ENCODE measurements around the gene RANBP1. TPM values are rescaled to one million over a fixed set of nuclear protein-coding genes. Genes with fewer than 3 reads are reported as not detected.

RANBP1 gene
- total and polyA plus RNA-seq, 9 of the 15 experiments (the other 6 are each of a cell fraction or from before 2014, with no cell fraction given): 162 to 2,891 (median 1,289) TPM

DNA sequence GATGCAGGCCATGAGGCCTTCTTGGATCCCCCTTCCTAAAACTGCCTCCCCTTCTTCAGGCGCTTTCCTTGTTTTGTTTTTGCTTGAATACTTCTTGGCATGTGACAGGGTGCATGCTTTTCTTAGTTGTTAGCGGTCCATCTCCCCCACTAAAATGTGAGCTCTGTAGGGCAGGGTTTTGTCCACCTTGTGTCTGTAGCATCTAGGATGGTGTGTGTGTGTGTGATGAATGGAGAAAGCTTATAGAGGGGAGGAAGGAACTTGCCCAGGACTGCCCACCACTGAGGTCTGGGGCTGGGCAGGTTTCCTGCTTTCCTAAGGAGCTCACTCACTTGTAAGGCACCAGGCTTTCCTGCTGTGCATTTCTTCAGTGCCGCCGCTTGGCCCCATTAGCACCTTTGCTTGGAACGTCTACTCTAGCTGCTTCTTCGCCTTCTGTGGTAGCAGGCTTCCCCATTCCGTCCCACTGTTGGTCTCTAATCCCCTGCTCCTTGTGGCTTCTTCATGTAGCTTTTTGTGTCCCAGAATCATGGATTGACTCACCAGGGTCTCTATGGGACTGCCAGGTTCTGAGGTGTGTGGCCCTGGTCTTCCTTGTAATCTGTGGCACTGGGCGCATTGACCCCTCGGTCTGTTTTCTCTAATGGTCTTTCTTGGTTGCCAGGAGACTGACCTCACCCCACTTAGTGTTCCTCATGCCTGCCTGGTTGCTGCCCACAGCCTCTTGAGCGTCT is 32.6 kb upstream of the RANBP1 start (continued):
- TF ChIP-seq, protein P1, sequence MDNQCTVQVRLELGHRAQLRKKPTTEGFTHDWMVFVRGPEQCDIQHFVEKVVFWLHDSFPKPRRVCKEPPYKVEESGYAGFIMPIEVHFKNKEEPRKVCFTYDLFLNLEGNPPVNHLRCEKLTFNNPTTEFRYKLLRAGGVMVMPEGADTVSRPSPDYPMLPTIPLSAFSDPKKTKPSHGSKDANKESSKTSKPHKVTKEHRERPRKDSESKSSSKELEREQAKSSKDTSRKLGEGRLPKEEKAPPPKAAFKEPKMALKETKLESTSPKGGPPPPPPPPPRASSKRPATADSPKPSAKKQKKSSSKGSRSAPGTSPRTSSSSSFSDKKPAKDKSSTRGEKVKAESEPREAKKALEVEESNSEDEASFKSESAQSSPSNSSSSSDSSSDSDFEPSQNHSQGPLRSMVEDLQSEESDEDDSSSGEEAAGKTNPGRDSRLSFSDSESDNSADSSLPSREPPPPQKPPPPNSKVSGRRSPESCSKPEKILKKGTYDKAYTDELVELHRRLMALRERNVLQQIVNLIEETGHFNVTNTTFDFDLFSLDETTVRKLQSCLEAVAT (IDR thresholded peaks at IDR 0.05): no peak
- TF ChIP-seq CREB1 (IDR thresholded peaks at IDR 0.05): no peak
- TF ChIP-seq CREB1 (CRISPR knock-in tag; IDR thresholded peaks at IDR 0.05): no peak
- TF ChIP-seq XRCC3 (IDR thresholded peaks at IDR 0.05): no peak
- no peak for TF ChIP-seq ZNF316 (IDR thresholded peaks at IDR 0.05)
- no peak for TF ChIP-seq SNRNP70 (optimal IDR thresholded peaks at IDR 0.05; ENCODE audit: low read depth, low read length)
- TF ChIP-seq ZNF282 (CRISPR knock-in tag; IDR thresholded peaks at IDR 0.05): no peak
- TF ChIP-seq, protein P2, sequence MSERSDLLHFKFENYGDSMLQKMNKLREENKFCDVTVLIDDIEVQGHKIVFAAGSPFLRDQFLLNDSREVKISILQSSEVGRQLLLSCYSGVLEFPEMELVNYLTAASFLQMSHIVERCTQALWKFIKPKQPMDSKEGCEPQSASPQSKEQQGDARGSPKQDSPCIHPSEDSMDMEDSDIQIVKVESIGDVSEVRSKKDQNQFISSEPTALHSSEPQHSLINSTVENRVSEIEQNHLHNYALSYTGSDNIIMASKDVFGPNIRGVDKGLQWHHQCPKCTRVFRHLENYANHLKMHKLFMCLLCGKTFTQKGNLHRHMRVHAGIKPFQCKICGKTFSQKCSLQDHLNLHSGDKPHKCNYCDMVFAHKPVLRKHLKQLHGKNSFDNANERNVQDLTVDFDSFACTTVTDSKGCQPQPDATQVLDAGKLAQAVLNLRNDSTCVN (CRISPR knock-in tag; IDR thresholded peaks at IDR 0.05): 0 out of 2 replicates have a peak, but pooled peaks have one; percentile 14
- TF ChIP-seq CEBPG (CRISPR knock-in tag; IDR thresholded peaks at IDR 0.05): no peak
- TF ChIP-seq CEBPG (tag; conservative IDR thresholded peaks at IDR 0.05 in 1 of 2, IDR thresholded peaks at IDR 0.05 in 1 of 2): no peak
- TF ChIP-seq, protein P3, sequence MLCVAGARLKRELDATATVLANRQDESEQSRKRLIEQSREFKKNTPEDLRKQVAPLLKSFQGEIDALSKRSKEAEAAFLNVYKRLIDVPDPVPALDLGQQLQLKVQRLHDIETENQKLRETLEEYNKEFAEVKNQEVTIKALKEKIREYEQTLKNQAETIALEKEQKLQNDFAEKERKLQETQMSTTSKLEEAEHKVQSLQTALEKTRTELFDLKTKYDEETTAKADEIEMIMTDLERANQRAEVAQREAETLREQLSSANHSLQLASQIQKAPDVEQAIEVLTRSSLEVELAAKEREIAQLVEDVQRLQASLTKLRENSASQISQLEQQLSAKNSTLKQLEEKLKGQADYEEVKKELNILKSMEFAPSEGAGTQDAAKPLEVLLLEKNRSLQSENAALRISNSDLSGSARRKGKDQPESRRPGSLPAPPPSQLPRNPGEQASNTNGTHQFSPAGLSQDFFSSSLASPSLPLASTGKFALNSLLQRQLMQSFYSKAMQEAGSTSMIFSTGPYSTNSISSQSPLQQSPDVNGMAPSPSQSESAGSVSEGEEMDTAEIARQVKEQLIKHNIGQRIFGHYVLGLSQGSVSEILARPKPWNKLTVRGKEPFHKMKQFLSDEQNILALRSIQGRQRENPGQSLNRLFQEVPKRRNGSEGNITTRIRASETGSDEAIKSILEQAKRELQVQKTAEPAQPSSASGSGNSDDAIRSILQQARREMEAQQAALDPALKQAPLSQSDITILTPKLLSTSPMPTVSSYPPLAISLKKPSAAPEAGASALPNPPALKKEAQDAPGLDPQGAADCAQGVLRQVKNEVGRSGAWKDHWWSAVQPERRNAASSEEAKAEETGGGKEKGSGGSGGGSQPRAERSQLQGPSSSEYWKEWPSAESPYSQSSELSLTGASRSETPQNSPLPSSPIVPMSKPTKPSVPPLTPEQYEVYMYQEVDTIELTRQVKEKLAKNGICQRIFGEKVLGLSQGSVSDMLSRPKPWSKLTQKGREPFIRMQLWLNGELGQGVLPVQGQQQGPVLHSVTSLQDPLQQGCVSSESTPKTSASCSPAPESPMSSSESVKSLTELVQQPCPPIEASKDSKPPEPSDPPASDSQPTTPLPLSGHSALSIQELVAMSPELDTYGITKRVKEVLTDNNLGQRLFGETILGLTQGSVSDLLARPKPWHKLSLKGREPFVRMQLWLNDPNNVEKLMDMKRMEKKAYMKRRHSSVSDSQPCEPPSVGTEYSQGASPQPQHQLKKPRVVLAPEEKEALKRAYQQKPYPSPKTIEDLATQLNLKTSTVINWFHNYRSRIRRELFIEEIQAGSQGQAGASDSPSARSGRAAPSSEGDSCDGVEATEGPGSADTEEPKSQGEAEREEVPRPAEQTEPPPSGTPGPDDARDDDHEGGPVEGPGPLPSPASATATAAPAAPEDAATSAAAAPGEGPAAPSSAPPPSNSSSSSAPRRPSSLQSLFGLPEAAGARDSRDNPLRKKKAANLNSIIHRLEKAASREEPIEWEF (CRISPR knock-in tag; IDR thresholded peaks at IDR 0.05): no peak
- TF ChIP-seq, protein P4, sequence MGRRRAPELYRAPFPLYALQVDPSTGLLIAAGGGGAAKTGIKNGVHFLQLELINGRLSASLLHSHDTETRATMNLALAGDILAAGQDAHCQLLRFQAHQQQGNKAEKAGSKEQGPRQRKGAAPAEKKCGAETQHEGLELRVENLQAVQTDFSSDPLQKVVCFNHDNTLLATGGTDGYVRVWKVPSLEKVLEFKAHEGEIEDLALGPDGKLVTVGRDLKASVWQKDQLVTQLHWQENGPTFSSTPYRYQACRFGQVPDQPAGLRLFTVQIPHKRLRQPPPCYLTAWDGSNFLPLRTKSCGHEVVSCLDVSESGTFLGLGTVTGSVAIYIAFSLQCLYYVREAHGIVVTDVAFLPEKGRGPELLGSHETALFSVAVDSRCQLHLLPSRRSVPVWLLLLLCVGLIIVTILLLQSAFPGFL (CRISPR knock-in tag; IDR thresholded peaks at IDR 0.05): no peak
- TF ChIP-seq, protein P5, sequence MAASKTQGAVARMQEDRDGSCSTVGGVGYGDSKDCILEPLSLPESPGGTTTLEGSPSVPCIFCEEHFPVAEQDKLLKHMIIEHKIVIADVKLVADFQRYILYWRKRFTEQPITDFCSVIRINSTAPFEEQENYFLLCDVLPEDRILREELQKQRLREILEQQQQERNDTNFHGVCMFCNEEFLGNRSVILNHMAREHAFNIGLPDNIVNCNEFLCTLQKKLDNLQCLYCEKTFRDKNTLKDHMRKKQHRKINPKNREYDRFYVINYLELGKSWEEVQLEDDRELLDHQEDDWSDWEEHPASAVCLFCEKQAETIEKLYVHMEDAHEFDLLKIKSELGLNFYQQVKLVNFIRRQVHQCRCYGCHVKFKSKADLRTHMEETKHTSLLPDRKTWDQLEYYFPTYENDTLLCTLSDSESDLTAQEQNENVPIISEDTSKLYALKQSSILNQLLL (CRISPR knock-in tag; IDR thresholded peaks at IDR 0.05; ENCODE audit: borderline replicate concordance): no peak; the same call in 1 of the 2 replicates
- TF ChIP-seq, protein P6, sequence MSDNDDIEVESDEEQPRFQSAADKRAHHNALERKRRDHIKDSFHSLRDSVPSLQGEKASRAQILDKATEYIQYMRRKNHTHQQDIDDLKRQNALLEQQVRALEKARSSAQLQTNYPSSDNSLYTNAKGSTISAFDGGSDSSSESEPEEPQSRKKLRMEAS (CRISPR knock-in tag; IDR thresholded peaks at IDR 0.05): no peak
- TF ChIP-seq CAMTA2 (CRISPR knock-in tag; conservative IDR thresholded peaks at IDR 0.05): no peak
- TF ChIP-seq GABPB2 (CRISPR knock-in tag; conservative IDR thresholded peaks at IDR 0.05): 0 out of 2 replicates have a peak, but pooled peaks have one; percentile 19
- no peak for TF ChIP-seq ZNF668 (CRISPR knock-in tag; IDR thresholded peaks at IDR 0.05)
- TF ChIP-seq DDX20 (tag; IDR thresholded peaks at IDR 0.05; ENCODE audit: low read depth): no peak

All from K562 (cell line).